Measurements from ENCODE around the gene GNPTAB. TPM values are rescaled to one million over a fixed set of nuclear protein-coding genes. Genes with fewer than 3 reads are reported as not detected.

Gene GNPTAB
- total RNA-seq, 1 experiment from 2014 or later = 25.4 TPM

DNA sequence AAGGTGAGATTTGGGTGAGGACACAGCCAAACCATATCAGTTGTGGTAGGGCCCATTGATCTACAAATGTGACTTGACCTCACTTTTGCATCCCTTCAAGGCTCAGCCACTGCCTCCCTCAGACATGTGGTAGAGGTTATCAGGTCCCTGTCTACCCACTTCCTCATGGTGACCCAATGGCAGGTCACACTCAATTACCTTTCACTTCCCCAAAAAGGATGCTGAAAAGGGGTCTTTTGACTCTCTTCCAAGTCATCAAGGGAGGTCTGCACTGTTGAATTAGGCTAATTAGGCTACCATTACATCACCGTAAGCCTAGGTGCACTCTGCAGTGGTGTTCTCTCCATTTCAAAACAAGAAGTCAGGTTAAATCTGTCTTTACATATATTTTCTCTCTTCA, 24.0 kb upstream of the GNPTAB start:
- Mint-ChIP-seq H3K4me3 (no peak overlapping the region), H3K36me3 (no peaks in the 10 kb centered on the region), H3K4me1 (peaks cover 9% of the 10 kb centered on the region), H3K9me3 (no peaks in the 10 kb centered on the region), H3K27ac (no peak overlapping the region), H3K27me3 (ENCODE audit: low read depth) (no peaks in the 10 kb centered on the region)
- ChIA-PET CTCF (interaction anchor here (1.2 to 1.6 kb wide), 3 partner anchors 15 to 31 kb away, joined by 3 to 5 read pairs (median 4); no protein-coding TSS in a partner anchor), POLR2A (no interaction called here)
- DNase-seq (ENCODE audit: low spot score) = no peak
- TF ChIP-seq ZNF423 (CRISPR knock-in tag; IDR thresholded peaks at IDR 0.05) (no peak), NFYB (CRISPR knock-in tag; conservative IDR thresholded peaks at IDR 0.05; ENCODE audit: low read depth) (no peak), ZNF232 (CRISPR knock-in tag; IDR thresholded peaks at IDR 0.05) (no peak), HMGA2 (CRISPR knock-in tag; IDR thresholded peaks at IDR 0.05) (no peak), JUN (CRISPR knock-in tag; IDR thresholded peaks at IDR 0.05) (no peak), RORB (CRISPR knock-in tag; IDR thresholded peaks at IDR 0.05) (no peak), FOXJ3 (CRISPR knock-in tag; IDR thresholded peaks at IDR 0.05; ENCODE audit: borderline replicate concordance) (no peak), ZNF396 (CRISPR knock-in tag; IDR thresholded peaks at IDR 0.05; ENCODE audit: borderline replicate concordance) (no peak), IRF2 (CRISPR knock-in tag; IDR thresholded peaks at IDR 0.05; ENCODE audit: borderline replicate concordance, low read depth) (no peak)
- TF ChIP-seq, protein P1, sequence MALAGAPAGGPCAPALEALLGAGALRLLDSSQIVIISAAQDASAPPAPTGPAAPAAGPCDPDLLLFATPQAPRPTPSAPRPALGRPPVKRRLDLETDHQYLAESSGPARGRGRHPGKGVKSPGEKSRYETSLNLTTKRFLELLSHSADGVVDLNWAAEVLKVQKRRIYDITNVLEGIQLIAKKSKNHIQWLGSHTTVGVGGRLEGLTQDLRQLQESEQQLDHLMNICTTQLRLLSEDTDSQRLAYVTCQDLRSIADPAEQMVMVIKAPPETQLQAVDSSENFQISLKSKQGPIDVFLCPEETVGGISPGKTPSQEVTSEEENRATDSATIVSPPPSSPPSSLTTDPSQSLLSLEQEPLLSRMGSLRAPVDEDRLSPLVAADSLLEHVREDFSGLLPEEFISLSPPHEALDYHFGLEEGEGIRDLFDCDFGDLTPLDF (CRISPR knock-in tag; IDR thresholded peaks at IDR 0.05) = no peak
- TF ChIP-seq, protein P2, sequence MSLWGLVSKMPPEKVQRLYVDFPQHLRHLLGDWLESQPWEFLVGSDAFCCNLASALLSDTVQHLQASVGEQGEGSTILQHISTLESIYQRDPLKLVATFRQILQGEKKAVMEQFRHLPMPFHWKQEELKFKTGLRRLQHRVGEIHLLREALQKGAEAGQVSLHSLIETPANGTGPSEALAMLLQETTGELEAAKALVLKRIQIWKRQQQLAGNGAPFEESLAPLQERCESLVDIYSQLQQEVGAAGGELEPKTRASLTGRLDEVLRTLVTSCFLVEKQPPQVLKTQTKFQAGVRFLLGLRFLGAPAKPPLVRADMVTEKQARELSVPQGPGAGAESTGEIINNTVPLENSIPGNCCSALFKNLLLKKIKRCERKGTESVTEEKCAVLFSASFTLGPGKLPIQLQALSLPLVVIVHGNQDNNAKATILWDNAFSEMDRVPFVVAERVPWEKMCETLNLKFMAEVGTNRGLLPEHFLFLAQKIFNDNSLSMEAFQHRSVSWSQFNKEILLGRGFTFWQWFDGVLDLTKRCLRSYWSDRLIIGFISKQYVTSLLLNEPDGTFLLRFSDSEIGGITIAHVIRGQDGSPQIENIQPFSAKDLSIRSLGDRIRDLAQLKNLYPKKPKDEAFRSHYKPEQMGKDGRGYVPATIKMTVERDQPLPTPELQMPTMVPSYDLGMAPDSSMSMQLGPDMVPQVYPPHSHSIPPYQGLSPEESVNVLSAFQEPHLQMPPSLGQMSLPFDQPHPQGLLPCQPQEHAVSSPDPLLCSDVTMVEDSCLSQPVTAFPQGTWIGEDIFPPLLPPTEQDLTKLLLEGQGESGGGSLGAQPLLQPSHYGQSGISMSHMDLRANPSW (CRISPR knock-in tag; conservative IDR thresholded peaks at IDR 0.05; ENCODE audit: low read depth) = no peak
- no peak for ATAC-seq

DNA sequence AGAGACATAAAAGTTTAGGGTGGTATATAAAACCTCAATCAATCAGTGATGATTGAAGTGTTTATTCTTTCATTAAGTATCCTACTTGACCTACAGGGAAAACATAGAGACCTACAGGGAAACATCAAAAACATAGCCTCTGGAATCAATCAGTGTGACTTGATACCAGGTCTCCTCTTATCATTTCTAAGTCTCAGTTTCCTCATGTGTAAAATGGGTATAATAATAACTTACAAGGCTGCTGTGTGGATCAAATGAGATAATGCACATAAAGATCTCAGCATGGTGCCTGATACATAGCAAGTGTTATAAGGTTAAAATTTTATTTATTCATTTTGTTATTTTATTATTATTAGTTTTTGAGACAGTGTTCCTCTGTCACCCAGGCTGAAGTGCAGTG, 22.2 kb upstream of the GNPTAB start:
- ChIA-PET CTCF (no interaction called here), POLR2A (no interaction called here)
- ATAC-seq (no peak), DNase-seq (ENCODE audit: low spot score) (no peak)
- no peaks in the 10 kb centered on the region for H3K9me3 Mint-ChIP-seq
- H3K4me3 Mint-ChIP-seq = no peak overlapping the region
- peaks cover 9% of the 10 kb centered on the region for H3K4me1 Mint-ChIP-seq
- no peaks in the 10 kb centered on the region for H3K36me3 Mint-ChIP-seq
- TF ChIP-seq, protein P3, sequence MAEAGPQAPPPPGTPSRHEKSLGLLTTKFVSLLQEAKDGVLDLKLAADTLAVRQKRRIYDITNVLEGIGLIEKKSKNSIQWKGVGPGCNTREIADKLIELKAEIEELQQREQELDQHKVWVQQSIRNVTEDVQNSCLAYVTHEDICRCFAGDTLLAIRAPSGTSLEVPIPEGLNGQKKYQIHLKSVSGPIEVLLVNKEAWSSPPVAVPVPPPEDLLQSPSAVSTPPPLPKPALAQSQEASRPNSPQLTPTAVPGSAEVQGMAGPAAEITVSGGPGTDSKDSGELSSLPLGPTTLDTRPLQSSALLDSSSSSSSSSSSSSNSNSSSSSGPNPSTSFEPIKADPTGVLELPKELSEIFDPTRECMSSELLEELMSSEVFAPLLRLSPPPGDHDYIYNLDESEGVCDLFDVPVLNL (CRISPR knock-in tag; IDR thresholded peaks at IDR 0.05; ENCODE audit: borderline replicate concordance, low read depth) = no peak
- TF ChIP-seq ETV6 (CRISPR knock-in tag; IDR thresholded peaks at IDR 0.05) = no peak
- TF ChIP-seq, protein P4, sequence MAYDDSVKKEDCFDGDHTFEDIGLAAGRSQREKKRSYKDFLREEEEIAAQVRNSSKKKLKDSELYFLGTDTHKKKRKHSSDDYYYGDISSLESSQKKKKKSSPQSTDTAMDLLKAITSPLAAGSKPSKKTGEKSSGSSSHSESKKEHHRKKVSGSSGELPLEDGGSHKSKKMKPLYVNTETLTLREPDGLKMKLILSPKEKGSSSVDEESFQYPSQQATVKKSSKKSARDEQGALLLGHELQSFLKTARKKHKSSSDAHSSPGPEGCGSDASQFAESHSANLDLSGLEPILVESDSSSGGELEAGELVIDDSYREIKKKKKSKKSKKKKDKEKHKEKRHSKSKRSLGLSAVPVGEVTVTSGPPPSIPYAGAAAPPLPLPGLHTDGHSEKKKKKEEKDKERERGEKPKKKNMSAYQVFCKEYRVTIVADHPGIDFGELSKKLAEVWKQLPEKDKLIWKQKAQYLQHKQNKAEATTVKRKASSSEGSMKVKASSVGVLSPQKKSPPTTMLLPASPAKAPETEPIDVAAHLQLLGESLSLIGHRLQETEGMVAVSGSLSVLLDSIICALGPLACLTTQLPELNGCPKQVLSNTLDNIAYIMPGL (CRISPR knock-in tag; IDR thresholded peaks at IDR 0.05) = no peak
- TF ChIP-seq CREB1 (CRISPR knock-in tag; IDR thresholded peaks at IDR 0.05) = no peak
- no peak for TF ChIP-seq CREM (CRISPR knock-in tag; IDR thresholded peaks at IDR 0.05)
- TF ChIP-seq CBFB (CRISPR knock-in tag; IDR thresholded peaks at IDR 0.05; ENCODE audit: low read depth) = no peak
- no peak for TF ChIP-seq NR1H2 (CRISPR knock-in tag; IDR thresholded peaks at IDR 0.05)
- no peak for TF ChIP-seq PRRX2 (CRISPR knock-in tag; IDR thresholded peaks at IDR 0.05)
- TF ChIP-seq ZNF396 (CRISPR knock-in tag; IDR thresholded peaks at IDR 0.05; ENCODE audit: borderline replicate concordance) = no peak
- TF ChIP-seq, protein P5, sequence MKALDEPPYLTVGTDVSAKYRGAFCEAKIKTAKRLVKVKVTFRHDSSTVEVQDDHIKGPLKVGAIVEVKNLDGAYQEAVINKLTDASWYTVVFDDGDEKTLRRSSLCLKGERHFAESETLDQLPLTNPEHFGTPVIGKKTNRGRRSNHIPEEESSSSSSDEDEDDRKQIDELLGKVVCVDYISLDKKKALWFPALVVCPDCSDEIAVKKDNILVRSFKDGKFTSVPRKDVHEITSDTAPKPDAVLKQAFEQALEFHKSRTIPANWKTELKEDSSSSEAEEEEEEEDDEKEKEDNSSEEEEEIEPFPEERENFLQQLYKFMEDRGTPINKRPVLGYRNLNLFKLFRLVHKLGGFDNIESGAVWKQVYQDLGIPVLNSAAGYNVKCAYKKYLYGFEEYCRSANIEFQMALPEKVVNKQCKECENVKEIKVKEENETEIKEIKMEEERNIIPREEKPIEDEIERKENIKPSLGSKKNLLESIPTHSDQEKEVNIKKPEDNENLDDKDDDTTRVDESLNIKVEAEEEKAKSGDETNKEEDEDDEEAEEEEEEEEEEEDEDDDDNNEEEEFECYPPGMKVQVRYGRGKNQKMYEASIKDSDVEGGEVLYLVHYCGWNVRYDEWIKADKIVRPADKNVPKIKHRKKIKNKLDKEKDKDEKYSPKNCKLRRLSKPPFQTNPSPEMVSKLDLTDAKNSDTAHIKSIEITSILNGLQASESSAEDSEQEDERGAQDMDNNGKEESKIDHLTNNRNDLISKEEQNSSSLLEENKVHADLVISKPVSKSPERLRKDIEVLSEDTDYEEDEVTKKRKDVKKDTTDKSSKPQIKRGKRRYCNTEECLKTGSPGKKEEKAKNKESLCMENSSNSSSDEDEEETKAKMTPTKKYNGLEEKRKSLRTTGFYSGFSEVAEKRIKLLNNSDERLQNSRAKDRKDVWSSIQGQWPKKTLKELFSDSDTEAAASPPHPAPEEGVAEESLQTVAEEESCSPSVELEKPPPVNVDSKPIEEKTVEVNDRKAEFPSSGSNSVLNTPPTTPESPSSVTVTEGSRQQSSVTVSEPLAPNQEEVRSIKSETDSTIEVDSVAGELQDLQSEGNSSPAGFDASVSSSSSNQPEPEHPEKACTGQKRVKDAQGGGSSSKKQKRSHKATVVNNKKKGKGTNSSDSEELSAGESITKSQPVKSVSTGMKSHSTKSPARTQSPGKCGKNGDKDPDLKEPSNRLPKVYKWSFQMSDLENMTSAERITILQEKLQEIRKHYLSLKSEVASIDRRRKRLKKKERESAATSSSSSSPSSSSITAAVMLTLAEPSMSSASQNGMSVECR (CRISPR knock-in tag; IDR thresholded peaks at IDR 0.05; ENCODE audit: borderline replicate concordance) = no peak
- no peak overlapping the region for H3K27ac Mint-ChIP-seq
- no peaks in the 10 kb centered on the region for H3K27me3 Mint-ChIP-seq (ENCODE audit: low read depth)

All from WTC11 (cell line).